ENCODE data around the gene MON1B. TPM values are rescaled to one million over a fixed set of nuclear protein-coding genes. Genes with fewer than 3 reads are reported as not detected.
"Not testable (repeated sequence)": the region's sequence is repeated elsewhere in the genome, so short reads cannot be mapped to it uniquely, and the experiment has no call there.

Gene MON1B
- total RNA-seq, 1 donor from 2014 or later, result 69.3 TPM

DNA sequence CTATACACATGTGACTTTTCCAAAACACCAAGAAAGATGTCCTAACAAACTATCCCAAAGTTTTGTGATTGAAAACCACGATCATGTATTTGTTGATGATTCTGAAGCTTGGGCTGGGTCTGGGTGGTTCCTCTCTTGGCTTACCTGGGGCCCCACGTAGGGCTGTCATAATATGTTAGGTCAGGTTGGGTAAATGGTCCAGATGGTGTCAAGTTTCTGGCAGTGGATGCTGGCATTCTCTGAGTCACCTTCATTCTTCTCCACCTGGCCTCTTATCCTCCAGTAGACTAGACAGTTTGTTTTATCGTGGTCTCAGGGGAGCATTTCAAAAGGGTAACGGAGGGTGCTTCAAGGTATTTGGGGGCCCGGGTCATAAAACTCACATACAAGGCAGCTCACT is 47.6 kb downstream of the MON1B start:
- Mint-ChIP-seq H3K4me1 (peaks cover 3% of the 10 kb centered on the region), H3K9me3 (no peaks in the 10 kb centered on the region), H3K27me3 (peaks cover 14% of the 10 kb centered on the region), H3K4me3 (no peak overlapping the region), H3K27ac (no peak overlapping the region), H3K36me3 (ENCODE audit: low read depth) (no peaks in the 10 kb centered on the region)
- DNase-seq, result no peak
- intact Hi-C loops (cut with micrococcal nuclease), result loop anchor here (5.0 kb wide), 3 partner anchors 199 to 859 kb away; partner anchors contain the start of genes ADAMTS18 and WWOX

DNA sequence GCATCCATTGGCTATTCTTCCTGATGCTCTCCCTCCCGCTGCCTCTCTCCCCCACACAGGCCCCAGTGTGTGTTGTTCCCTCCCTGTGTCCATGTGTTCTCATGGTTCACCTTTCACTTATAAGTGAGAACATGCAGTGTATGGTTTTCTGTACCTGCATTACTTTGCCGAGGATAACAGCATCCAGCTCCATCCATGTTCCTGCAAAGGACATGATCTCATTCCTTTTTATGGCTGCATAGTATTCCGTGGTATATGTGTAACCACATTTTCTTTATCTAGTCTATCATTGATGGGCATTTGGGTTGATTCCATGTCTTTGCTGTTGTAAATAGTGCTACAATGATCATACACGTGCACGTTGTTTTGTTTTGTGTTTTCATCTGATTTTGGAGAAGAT is 51.5 kb downstream of the MON1B start:
- intact Hi-C loops (cut with micrococcal nuclease); H3K27ac Mint-ChIP-seq: not testable (repeated sequence)

DNA sequence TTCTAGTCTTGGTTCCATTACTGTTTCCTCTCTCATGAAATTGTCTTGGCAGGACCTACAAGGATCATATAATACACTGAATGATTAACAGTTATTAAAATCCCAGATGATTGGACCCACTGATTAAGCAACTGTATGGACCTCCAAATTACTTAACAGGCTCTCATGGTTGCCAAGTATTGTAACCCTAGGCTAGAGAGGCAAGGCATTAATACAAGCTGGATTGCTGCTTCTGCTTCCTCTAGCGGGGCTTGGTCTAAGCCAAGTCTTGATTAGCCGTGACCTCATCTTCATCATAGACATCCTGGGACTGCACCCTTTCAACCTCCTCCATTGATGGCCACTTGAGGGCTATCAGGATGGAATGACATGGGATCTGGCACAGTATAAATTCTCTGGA is 55.2 kb downstream of the MON1B start:
- Mint-ChIP-seq H3K36me3 (ENCODE audit: low read depth) (no peaks in the 10 kb centered on the region), H3K9me3 (no peaks in the 10 kb centered on the region), H3K27me3 (no peaks in the 10 kb centered on the region), H3K4me3 (no peak overlapping the region), H3K27ac (no peak overlapping the region), H3K4me1 (no peaks in the 10 kb centered on the region)
- no peak for DNase-seq
- intact Hi-C loops (cut with micrococcal nuclease), result no loop called here

More for the DNA sequence above, 51.5 kb downstream of the MON1B start:
- DNase-seq; H3K36me3 Mint-ChIP-seq (ENCODE audit: low read depth); H3K9me3 Mint-ChIP-seq; H3K4me3 Mint-ChIP-seq; H3K27me3 Mint-ChIP-seq; H3K4me1 Mint-ChIP-seq: not testable (repeated sequence)

DNA sequence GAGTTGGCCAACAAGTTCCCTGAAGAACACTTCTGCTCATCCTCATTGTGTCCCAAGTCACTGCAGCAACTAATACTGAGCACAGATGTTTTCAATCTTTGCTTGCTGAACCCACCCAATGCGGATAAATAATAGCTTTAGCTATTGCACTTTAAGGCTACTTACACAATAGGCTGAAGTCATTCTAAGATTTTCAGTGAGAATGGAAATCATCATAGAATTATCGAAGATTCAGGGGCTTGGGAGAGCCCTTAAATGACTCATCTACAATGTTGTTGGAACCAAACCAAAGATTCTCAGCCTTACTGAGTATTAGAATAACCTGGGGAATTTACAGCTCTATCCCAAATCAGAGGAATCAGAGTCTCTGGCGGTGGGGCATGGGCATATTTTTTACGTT is 59.4 kb downstream of the MON1B start:
- H3K4me1 Mint-ChIP-seq, result no peaks in the 10 kb centered on the region
- DNase-seq, result no peak
- no peaks in the 10 kb centered on the region for H3K36me3 Mint-ChIP-seq (ENCODE audit: low read depth)
- intact Hi-C loops (cut with micrococcal nuclease), result no loop called here
- peaks cover 3% of the 10 kb centered on the region for H3K27me3 Mint-ChIP-seq
- no peak overlapping the region for H3K4me3 Mint-ChIP-seq
- H3K9me3 Mint-ChIP-seq, result no peaks in the 10 kb centered on the region
- H3K27ac Mint-ChIP-seq, result no peak overlapping the region

Other genes starting within 250 kb of the MON1B start
- 4.9 and 7.9 TPM in 2 replicates for gene SYCE1L, start 8.2 kb downstream of the MON1B start, total RNA-seq
- not detected in 2 replicates for gene ADAMTS18, start 243.8 kb downstream of the MON1B start, total RNA-seq